GM12878 (cell line): Measurements from ENCODE around the gene COL4A3. TPM values are rescaled to one million over a fixed set of nuclear protein-coding genes. Genes with fewer than 3 reads are reported as not detected.

Source experiments
- ATAC-seq: fragments of 200-7000 bp; cut with Tn5 transposase; 3 replicates; pipeline ENCODE4 v1.9.1; 2020; ENCODE audit warnings: mild to moderate bottlenecking, moderate library complexity
- BruUV-seq: library from RNA; stranded (reverse); fragments of 400-500 nt; replicated peaks from 2 replicates; lab custom pipeline; 2021; lab: Mats Ljungman, UMichigan
- CTCF ChIA-PET: fragments of 300-600 bp; sonication (Branson Sonifier 250); formaldehyde crosslinking; extraction: SDS; loops from one replicate; lab custom pipeline; 2021; ENCODE audit warnings: inconsistent platforms; lab: Yijun Ruan, JAX
- POLR2A ChIA-PET: fragments of 350-600 bp; formaldehyde crosslinking; extraction: SDS; loops from one replicate; lab custom pipeline; 2021; ENCODE audit warnings: inconsistent platforms; lab: Charles Lee
- RAD21 ChIA-PET: fragments of 300-600 bp; sonication (Branson Sonifier 250); formaldehyde crosslinking; loops from one replicate; lab custom pipeline; 2023; ENCODE audit warnings: antibody characterized with exemption; ENCODE audit not compliant: unreplicated experiment; lab: Charles Lee
- SMC1A ChIA-PET: fragments of 300-600 bp; sonication (Branson Sonifier 250); formaldehyde crosslinking; loops from one replicate; lab custom pipeline; 2023; ENCODE audit not compliant: unreplicated experiment, uncharacterized antibody; lab: Charles Lee
- DNase-seq: peaks from one replicate; pipeline ENCODE4 v3.0.0-alpha.2; 2011; ENCODE audit warnings: low read depth, low spot score
- FAIRE-seq: peaks from 3 replicates; lab custom pipeline; 2011; peaks lifted over from hg19 to GRCh38; lab: Jason Lieb, UNC
- H2AFZ ChIP-seq: 2 replicates; pipeline ENCODE4 v1.6.0; 2011; ENCODE audit warnings: low read depth, low read length, control low read depth; ENCODE audit not compliant: control insufficient read depth
- H3K27ac ChIP-seq: 2 replicates; pipeline ENCODE4 v1.5.1; 2011; ENCODE audit warnings: control low read depth; ENCODE audit not compliant: control insufficient read depth, insufficient read depth
- H3K27me3 ChIP-seq, 2 experiments: replicated peaks in 1 of 2; 2 replicates each; pipeline versions ENCODE4 v1.6.0 to v1.6.1; 2011; ENCODE audit warnings: low read length in 1 of 2; ENCODE audit not compliant: control insufficient read depth in 2 of 2, insufficient read depth in 2 of 2
- H3K36me3 ChIP-seq, 2 experiments: 2 replicates each; pipeline ENCODE4 v1.5.1; 2011; ENCODE audit warnings: low read length in 1 of 2; ENCODE audit not compliant: control insufficient read depth in 2 of 2, insufficient read depth in 2 of 2
- H3K4me1 ChIP-seq: 2 replicates; pipeline ENCODE4 v1.6.1; 2011; ENCODE audit warnings: mild to moderate bottlenecking, low read length, moderate library complexity, mixed read lengths; ENCODE audit not compliant: control insufficient read depth, insufficient read depth
- H3K4me2 ChIP-seq: 2 replicates; pipeline ENCODE4 v1.6.0; 2011; ENCODE audit warnings: control low read depth; ENCODE audit not compliant: control insufficient read depth, insufficient read depth
- H3K4me3 ChIP-seq: fragments of 200-600 bp; sonication (generic); 2 replicates; pipeline ENCODE4 v1.5.1; 2016
- H3K79me2 ChIP-seq: 2 replicates; pipeline ENCODE4 v1.6.0; 2011; ENCODE audit warnings: low read length; ENCODE audit not compliant: control insufficient read depth, insufficient read depth
- H3K9ac ChIP-seq: 2 replicates; pipeline ENCODE4 v1.8.0; 2011; ENCODE audit warnings: low read length, control low read depth, mixed read lengths; ENCODE audit not compliant: control insufficient read depth, insufficient read depth
- H3K9me3 ChIP-seq: replicated peaks from 3 replicates; pipeline ENCODE4 v1.5.1; 2011; ENCODE audit warnings: mild to moderate bottlenecking, low read length; ENCODE audit not compliant: control insufficient read depth, insufficient read depth
- H4K20me1 ChIP-seq: 2 replicates; pipeline ENCODE4 v1.6.0; 2011; ENCODE audit not compliant: control insufficient read depth, insufficient read depth
- FOXM1 ChIP-seq: IDR thresholded peaks from 2 replicates; pipeline ENCODE4 v1.6.1; 2012; ENCODE audit warnings: low read depth, mild to moderate bottlenecking, inconsistent platforms, low read length, moderate library complexity
- HDAC2 ChIP-seq: fragments of 200-600 bp; sonication (generic); IDR thresholded peaks from 2 replicates; pipeline ENCODE4 v1.6.1; 2017
- JUND ChIP-seq: IDR thresholded peaks from 2 replicates; pipeline ENCODE4 v1.6.1; 2012; ENCODE audit warnings: low read depth, mild to moderate bottlenecking, low read length, improper control_type of control experiment, moderate library complexity
- PAX5 ChIP-seq: IDR thresholded peaks from 2 replicates; pipeline ENCODE4 v1.6.1; 2011; ENCODE audit warnings: low read depth, low read length, borderline replicate concordance
- SIN3A ChIP-seq: IDR thresholded peaks from 2 replicates; pipeline ENCODE4 v1.6.1; 2012; ENCODE audit warnings: low read depth, low read length, improper control_type of control experiment
- SREBF1 ChIP-seq: IDR thresholded peaks from 2 replicates; pipeline ENCODE4 v1.6.1; 2012; ENCODE audit warnings: mild to moderate bottlenecking, low read length
- STAT1 ChIP-seq: fragments of 450-650 bp; conservative IDR thresholded peaks from 2 replicates; pipeline ENCODE4 v1.6.1; 2014; ENCODE audit warnings: antibody characterized with exemption, mild to moderate bottlenecking
- ZNF622 ChIP-seq: fragments of 450-650 bp; IDR thresholded peaks from 2 replicates; pipeline ENCODE4 v1.6.1; 2017; ENCODE audit warnings: mild to moderate bottlenecking, inconsistent platforms
- WGBS: methylation state at CpG from one replicate; pipeline ENCODE4 v1.1.6; 2016; ENCODE audit warnings: low lambda C conversion rate; ENCODE audit not compliant: insufficient replicate concordance, insufficient coverage; ENCODE audit errors: missing lambda C conversion rate; 5-methylcytosine and 5-hydroxymethylcytosine counted together
- in situ Hi-C: fragments of 300-500 bp; cut with MboI; formaldehyde crosslinking; loops from 9 replicates; pipeline ENCODE4 v1.14.3; 2018; ENCODE audit warnings: mixed read lengths
- intact Hi-C: fragments of 100-400 bp; cut with micrococcal nuclease; formaldehyde crosslinking; loops from one replicate; pipeline ENCODE4 v1.14.2; 2022; ENCODE audit not compliant: unreplicated experiment
- polyA plus RNA-seq, 11 experiments: library from polyadenylated mRNA; depleted of rRNA in 4 of 11; unstranded in 6 of 11; stranded (reverse) in 5 of 11; fragments of >200 nt; fragmentation: Nextera tagmentation in 4 of 11; fragmentation: Illumina TruSeq in 1 of 11; extraction: Ambion mirVana in 4 of 11; extraction: Trizol in 1 of 11; gene quantifications; 1 replicate in 1 of 11; 2 replicates in 10 of 11; pipeline versions ENCODE4 v1.2.1 to v1.2.3, GENCODE V29; 2011 to 2016; ENCODE audit warnings: inconsistent platforms in 2 of 11, missing spikeins in 2 of 11, low read depth in 1 of 11
- total RNA-seq, 4 experiments: library from RNA; depleted of rRNA in 3 of 4; stranded (reverse); fragments of >200 nt in 3 of 4; fragmentation: Illumina TruSeq in 1 of 4; extraction: Trizol in 1 of 4; gene quantifications; 2 replicates each; pipeline versions ENCODE4 v1.2.1 to v1.2.3, GENCODE V29; 2013 to 2021
- TF ChIP-seq, protein P1 (sequence below): fragments of 450-650 bp; IDR thresholded peaks from 2 replicates; pipeline ENCODE4 v1.6.1; 2017; ENCODE audit warnings: mild to moderate bottlenecking
- TF ChIP-seq, protein P2 (sequence below): fragments of 450-650 bp; IDR thresholded peaks from 2 replicates; pipeline ENCODE4 v1.6.1; 2017; ENCODE audit warnings: mild to moderate bottlenecking, moderate library complexity
- TF ChIP-seq, protein P3 (sequence below): fragments of 450-650 bp; IDR thresholded peaks from 2 replicates; pipeline ENCODE4 v1.6.1; 2017; ENCODE audit warnings: mild to moderate bottlenecking, low read depth, inconsistent platforms; ENCODE audit not compliant: poor library complexity, severe bottlenecking

COL4A3 gene
- total and polyA plus RNA-seq, 10 of the 15 experiments (the other 5 are each of a cell fraction or from before 2014, with no cell fraction given), result 0.34 to 10.5 (median 3.8) TPM

DNA sequence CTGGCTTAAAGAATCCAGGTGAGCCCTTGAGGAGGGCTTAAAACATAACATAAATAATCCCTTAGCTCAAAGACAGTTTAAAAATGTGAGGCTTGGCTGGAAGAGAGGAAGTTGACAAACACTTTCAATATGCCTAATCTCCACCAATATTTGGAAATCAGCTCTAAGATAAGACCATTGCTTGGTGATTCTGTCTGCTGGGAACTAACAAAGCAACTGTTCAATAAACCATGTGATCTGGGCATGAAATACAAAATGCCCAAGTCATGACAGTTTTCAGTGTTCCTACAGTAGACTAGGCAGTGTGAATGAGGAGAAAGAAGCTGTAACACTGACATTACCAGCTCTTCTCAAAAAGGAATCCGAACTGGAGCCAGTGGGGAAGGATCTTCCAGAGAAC is 171.3 kb downstream of the COL4A3 start:
- ChIA-PET SMC1A (interaction anchor here (1.3 to 1.8 kb wide), 4 partner anchors 11 to 27 kb away, joined by 3 to 8 read pairs (median 4); no protein-coding TSS in a partner anchor), CTCF (interaction anchor here (0.6 kb wide), 1 partner anchor 431 kb away, joined by 3 read pairs; no protein-coding TSS in a partner anchor), POLR2A (no interaction called here), RAD21 (no interaction called here)
- Histone ChIP-seq H4K20me1 (no peaks in the 10 kb centered on the region), H3K9ac (no peak overlapping the region), H3K9me3 (no peaks in the 10 kb centered on the region), H3K4me1 (no peaks in the 10 kb centered on the region), H3K36me3 (peaks cover 0 to 25% of the 10 kb centered on the region in 2 experiments; a peak in 3 of 4 replicates), H3K79me2 (no peaks in the 10 kb centered on the region; the same call in 1 of the 2 replicates), H3K27ac (no peak overlapping the region), H3K4me3 (no peak overlapping the region), H2AFZ (no peak overlapping the region), H3K4me2 (no peak overlapping the region), H3K27me3 (no peaks in the 10 kb centered on the region)
- FAIRE-seq (no peak), DNase-seq (no peak), ATAC-seq (no peak)
- TF ChIP-seq, protein P1, sequence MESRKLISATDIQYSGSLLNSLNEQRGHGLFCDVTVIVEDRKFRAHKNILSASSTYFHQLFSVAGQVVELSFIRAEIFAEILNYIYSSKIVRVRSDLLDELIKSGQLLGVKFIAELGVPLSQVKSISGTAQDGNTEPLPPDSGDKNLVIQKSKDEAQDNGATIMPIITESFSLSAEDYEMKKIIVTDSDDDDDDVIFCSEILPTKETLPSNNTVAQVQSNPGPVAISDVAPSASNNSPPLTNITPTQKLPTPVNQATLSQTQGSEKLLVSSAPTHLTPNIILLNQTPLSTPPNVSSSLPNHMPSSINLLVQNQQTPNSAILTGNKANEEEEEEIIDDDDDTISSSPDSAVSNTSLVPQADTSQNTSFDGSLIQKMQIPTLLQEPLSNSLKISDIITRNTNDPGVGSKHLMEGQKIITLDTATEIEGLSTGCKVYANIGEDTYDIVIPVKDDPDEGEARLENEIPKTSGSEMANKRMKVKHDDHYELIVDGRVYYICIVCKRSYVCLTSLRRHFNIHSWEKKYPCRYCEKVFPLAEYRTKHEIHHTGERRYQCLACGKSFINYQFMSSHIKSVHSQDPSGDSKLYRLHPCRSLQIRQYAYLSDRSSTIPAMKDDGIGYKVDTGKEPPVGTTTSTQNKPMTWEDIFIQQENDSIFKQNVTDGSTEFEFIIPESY, result no peak
- TF ChIP-seq ZNF622, result no peak
- TF ChIP-seq, protein P2, sequence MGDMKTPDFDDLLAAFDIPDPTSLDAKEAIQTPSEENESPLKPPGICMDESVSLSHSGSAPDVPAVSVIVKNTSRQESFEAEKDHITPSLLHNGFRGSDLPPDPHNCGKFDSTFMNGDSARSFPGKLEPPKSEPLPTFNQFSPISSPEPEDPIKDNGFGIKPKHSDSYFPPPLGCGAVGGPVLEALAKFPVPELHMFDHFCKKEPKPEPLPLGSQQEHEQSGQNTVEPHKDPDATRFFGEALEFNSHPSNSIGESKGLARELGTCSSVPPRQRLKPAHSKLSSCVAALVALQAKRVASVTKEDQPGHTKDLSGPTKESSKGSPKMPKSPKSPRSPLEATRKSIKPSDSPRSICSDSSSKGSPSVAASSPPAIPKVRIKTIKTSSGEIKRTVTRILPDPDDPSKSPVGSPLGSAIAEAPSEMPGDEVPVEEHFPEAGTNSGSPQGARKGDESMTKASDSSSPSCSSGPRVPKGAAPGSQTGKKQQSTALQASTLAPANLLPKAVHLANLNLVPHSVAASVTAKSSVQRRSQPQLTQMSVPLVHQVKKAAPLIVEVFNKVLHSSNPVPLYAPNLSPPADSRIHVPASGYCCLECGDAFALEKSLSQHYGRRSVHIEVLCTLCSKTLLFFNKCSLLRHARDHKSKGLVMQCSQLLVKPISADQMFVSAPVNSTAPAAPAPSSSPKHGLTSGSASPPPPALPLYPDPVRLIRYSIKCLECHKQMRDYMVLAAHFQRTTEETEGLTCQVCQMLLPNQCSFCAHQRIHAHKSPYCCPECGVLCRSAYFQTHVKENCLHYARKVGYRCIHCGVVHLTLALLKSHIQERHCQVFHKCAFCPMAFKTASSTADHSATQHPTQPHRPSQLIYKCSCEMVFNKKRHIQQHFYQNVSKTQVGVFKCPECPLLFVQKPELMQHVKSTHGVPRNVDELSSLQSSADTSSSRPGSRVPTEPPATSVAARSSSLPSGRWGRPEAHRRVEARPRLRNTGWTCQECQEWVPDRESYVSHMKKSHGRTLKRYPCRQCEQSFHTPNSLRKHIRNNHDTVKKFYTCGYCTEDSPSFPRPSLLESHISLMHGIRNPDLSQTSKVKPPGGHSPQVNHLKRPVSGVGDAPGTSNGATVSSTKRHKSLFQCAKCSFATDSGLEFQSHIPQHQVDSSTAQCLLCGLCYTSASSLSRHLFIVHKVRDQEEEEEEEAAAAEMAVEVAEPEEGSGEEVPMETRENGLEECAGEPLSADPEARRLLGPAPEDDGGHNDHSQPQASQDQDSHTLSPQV, result no peak
- TF ChIP-seq JUND, result no peak
- no peak for TF ChIP-seq STAT1
- no peak for TF ChIP-seq SREBF1
- no peak for TF ChIP-seq SIN3A
- no peak for TF ChIP-seq HDAC2
- TF ChIP-seq, protein P3, sequence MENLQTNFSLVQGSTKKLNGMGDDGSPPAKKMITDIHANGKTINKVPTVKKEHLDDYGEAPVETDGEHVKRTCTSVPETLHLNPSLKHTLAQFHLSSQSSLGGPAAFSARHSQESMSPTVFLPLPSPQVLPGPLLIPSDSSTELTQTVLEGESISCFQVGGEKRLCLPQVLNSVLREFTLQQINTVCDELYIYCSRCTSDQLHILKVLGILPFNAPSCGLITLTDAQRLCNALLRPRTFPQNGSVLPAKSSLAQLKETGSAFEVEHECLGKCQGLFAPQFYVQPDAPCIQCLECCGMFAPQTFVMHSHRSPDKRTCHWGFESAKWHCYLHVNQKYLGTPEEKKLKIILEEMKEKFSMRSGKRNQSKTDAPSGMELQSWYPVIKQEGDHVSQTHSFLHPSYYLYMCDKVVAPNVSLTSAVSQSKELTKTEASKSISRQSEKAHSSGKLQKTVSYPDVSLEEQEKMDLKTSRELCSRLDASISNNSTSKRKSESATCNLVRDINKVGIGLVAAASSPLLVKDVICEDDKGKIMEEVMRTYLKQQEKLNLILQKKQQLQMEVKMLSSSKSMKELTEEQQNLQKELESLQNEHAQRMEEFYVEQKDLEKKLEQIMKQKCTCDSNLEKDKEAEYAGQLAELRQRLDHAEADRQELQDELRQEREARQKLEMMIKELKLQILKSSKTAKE, result no peak
- no peak for TF ChIP-seq PAX5
- TF ChIP-seq FOXM1, result no peak
- intact Hi-C loops (no loop called here), in situ Hi-C loops (no loop called here)
- WGBS, result 100% methylated on average over 1 of the region's 1 CpG
- BruUV-seq, result no TSS peak
